B cell (primary cell): ENCODE results near the gene VTI1A.

ENCODE experiments used
- EZH2 ChIP-seq: IDR thresholded peaks from 2 replicates; pipeline ENCODE4 v1.6.1; 2012; ENCODE audit warnings: borderline replicate concordance, low read depth, mild to moderate bottlenecking, moderate library complexity, low read length; ENCODE audit not compliant: insufficient read depth, poor library complexity, severe bottlenecking
- TF ChIP-seq, protein P1 (sequence below): fragments of 200-600 bp; IDR thresholded peaks from one replicate; pipeline ENCODE4 v1.8.0; 2022; ENCODE audit warnings: antibody characterized with exemption, mild to moderate bottlenecking

DNA sequence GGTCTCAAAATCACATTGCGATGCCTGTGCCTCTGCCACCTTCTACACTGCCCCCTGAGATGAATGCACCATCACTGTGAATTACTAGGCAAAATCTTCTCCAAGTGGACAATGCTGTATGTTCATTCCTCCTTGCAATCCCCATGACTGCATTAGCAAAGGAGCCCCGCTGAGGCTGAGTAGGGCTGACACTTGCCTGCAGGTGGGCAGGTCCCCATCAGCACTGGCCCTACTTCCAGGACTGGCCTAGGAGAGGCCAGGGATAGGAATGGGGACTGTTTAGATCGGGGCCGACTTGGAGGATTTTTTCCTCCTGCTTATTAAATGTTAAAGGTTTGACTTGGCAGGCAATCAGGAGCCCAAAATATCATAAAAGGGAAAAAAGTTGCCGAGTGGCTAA, 376.0 kb downstream of the VTI1A start:
- TF ChIP-seq, protein P1, sequence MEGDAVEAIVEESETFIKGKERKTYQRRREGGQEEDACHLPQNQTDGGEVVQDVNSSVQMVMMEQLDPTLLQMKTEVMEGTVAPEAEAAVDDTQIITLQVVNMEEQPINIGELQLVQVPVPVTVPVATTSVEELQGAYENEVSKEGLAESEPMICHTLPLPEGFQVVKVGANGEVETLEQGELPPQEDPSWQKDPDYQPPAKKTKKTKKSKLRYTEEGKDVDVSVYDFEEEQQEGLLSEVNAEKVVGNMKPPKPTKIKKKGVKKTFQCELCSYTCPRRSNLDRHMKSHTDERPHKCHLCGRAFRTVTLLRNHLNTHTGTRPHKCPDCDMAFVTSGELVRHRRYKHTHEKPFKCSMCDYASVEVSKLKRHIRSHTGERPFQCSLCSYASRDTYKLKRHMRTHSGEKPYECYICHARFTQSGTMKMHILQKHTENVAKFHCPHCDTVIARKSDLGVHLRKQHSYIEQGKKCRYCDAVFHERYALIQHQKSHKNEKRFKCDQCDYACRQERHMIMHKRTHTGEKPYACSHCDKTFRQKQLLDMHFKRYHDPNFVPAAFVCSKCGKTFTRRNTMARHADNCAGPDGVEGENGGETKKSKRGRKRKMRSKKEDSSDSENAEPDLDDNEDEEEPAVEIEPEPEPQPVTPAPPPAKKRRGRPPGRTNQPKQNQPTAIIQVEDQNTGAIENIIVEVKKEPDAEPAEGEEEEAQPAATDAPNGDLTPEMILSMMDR: no peak
- no peak for TF ChIP-seq EZH2
